Neural progenitor cell (in vitro differentiated cells): ENCODE measurements around the gene F5. TPM values are rescaled to one million over a fixed set of nuclear protein-coding genes. Genes with fewer than 3 reads are reported as not detected.
A peak's percentile ranks its signal among the peaks of the same experiment; 100 is the strongest.

Source experiments
- DNase-seq: peaks from one replicate; pipeline ENCODE4 v3.0.0-alpha.2; 2016; ENCODE audit warnings: low spot score
- H2AFZ ChIP-seq: fragments of 200-600 bp; sonication (generic); replicated peaks from 2 replicates; pipeline ENCODE4 v1.6.1; 2016; ENCODE audit warnings: antibody characterized with exemption
- H3F3A ChIP-seq: fragments of 200-600 bp; sonication (generic); 2 replicates; pipeline ENCODE4 v1.6.1; 2016; ENCODE audit warnings: antibody characterized with exemption, low read depth
- H3K27ac ChIP-seq: fragments of 200-600 bp; sonication (generic); 2 replicates; pipeline ENCODE4 v1.5.1; 2016; ENCODE audit warnings: mild to moderate bottlenecking
- H3K27me3 ChIP-seq: fragments of 200-600 bp; sonication (generic); 2 replicates; pipeline ENCODE4 v1.6.1; 2016; ENCODE audit warnings: mild to moderate bottlenecking, moderate library complexity
- H3K36me3 ChIP-seq: fragments of 200-600 bp; sonication (generic); 2 replicates; pipeline ENCODE4 v1.5.1; 2016
- H3K4me1 ChIP-seq: fragments of 200-600 bp; sonication (generic); 2 replicates; pipeline ENCODE4 v1.6.1; 2016; ENCODE audit warnings: mixed run types
- H3K4me2 ChIP-seq: fragments of 200-600 bp; sonication (generic); 2 replicates; pipeline ENCODE4 v1.6.1; 2016
- H3K4me3 ChIP-seq: fragments of 200-600 bp; sonication (generic); 2 replicates; pipeline ENCODE4 v1.5.1; 2016
- H3K79me2 ChIP-seq: fragments of 200-600 bp; sonication (generic); 2 replicates; pipeline ENCODE4 v1.6.1; 2016; ENCODE audit warnings: low read depth
- H3K9ac ChIP-seq: fragments of 200-600 bp; sonication (generic); 2 replicates; pipeline ENCODE4 v1.6.1; 2016
- H3K9me3 ChIP-seq: fragments of 200-600 bp; sonication (generic); 2 replicates; pipeline ENCODE4 v1.5.1; 2016; ENCODE audit warnings: low read depth
- H4K20me1 ChIP-seq: fragments of 200-600 bp; sonication (generic); 2 replicates; pipeline ENCODE4 v1.6.1; 2016; ENCODE audit warnings: low read depth
- H3K27ac Mint-ChIP-seq: 3 replicates; pipeline ENCODE4 v1.8.0; 2021; ENCODE audit warnings: mixed read lengths
- H3K27me3 Mint-ChIP-seq: 2 replicates; pipeline ENCODE4 v1.8.0; 2022; ENCODE audit warnings: low read depth, mild to moderate bottlenecking, inconsistent platforms, moderate library complexity, mixed read lengths; ENCODE audit not compliant: insufficient read depth
- H3K36me3 Mint-ChIP-seq: 3 replicates; pipeline ENCODE4 v1.8.0; 2021; ENCODE audit warnings: mixed read lengths
- H3K4me1 Mint-ChIP-seq: 3 replicates; pipeline ENCODE4 v1.8.0; 2021; ENCODE audit warnings: mixed read lengths
- H3K4me3 Mint-ChIP-seq: 3 replicates; pipeline ENCODE4 v1.8.0; 2021; ENCODE audit warnings: mild to moderate bottlenecking, moderate library complexity, mixed read lengths
- H3K9me3 Mint-ChIP-seq: 3 replicates; pipeline ENCODE4 v1.8.0; 2020; ENCODE audit warnings: mixed read lengths
- EZH2 ChIP-seq: fragments of 200-600 bp; sonication (generic); IDR thresholded peaks from 2 replicates; pipeline ENCODE4 v1.6.1; 2017; ENCODE audit warnings: antibody characterized with exemption, mild to moderate bottlenecking, moderate library complexity
- EZH2phosphoT487 ChIP-seq: fragments of 200-600 bp; sonication (generic); IDR thresholded peaks from 2 replicates; pipeline ENCODE4 v1.6.1; 2017; ENCODE audit warnings: antibody characterized with exemption
- total RNA-seq: library from RNA; depleted of rRNA; stranded (reverse); fragments of >200 nt; gene quantifications from 2 replicates; pipeline ENCODE4 v1.2.3, GENCODE V29; 2015; ENCODE audit warnings: low replicate concordance
- TF ChIP-seq, protein P1 (sequence below): fragments of 200-600 bp; sonication (generic); IDR thresholded peaks from 2 replicates; pipeline ENCODE4 v1.5.1; 2017; ENCODE audit warnings: antibody characterized with exemption, mild to moderate bottlenecking

Gene F5
- total RNA-seq, 1 donor from 2014 or later = not detected

DNA sequence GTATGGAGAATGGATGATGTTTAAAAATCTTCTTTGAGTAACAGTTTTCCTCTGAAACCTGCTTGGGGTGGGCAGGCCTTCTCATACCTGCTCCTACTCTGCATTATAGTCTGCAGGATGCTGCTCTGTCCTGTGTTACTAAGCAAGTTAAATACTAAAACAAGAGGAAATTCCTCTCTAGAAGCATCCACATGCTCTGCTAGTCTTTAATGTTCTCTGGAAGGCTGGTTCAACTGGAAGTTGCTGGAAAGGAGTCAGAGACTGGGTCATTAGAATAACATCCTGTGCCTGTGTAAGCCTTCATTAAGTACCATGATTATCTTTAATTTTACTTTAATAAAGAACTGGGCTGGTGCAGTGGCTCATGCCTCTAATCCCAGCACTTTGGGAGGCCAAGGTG is 37.8 kb upstream of the F5 start:
- peaks cover 6% of the 10 kb centered on the region for H3K27me3 Mint-ChIP-seq

GRCh38 chr1:169623132-169623926 is 37.0 kb upstream of the F5 start:
- H3K4me3 ChIP-seq = no peak overlapping the region
- H3K27ac ChIP-seq = no peak overlapping the region
- H2AFZ ChIP-seq = no peak overlapping the region
- H3K27me3 ChIP-seq = no peaks in the 10 kb centered on the region
- no peak overlapping the region for H3K27ac Mint-ChIP-seq
- H3K9ac ChIP-seq = no peak overlapping the region
- H3K36me3 Mint-ChIP-seq = no peaks in the 10 kb centered on the region
- peaks cover 5% of the 10 kb centered on the region for H3K4me1 Mint-ChIP-seq
- H3K9me3 Mint-ChIP-seq = no peaks in the 10 kb centered on the region
- H3K4me1 ChIP-seq = no peaks in the 10 kb centered on the region
- peaks cover 6% of the 10 kb centered on the region for H3K27me3 Mint-ChIP-seq
- H4K20me1 ChIP-seq = no peaks in the 10 kb centered on the region
- no peaks in the 10 kb centered on the region for H3K9me3 ChIP-seq
- no peak overlapping the region for H3K4me3 Mint-ChIP-seq
- TF ChIP-seq, protein P1, sequence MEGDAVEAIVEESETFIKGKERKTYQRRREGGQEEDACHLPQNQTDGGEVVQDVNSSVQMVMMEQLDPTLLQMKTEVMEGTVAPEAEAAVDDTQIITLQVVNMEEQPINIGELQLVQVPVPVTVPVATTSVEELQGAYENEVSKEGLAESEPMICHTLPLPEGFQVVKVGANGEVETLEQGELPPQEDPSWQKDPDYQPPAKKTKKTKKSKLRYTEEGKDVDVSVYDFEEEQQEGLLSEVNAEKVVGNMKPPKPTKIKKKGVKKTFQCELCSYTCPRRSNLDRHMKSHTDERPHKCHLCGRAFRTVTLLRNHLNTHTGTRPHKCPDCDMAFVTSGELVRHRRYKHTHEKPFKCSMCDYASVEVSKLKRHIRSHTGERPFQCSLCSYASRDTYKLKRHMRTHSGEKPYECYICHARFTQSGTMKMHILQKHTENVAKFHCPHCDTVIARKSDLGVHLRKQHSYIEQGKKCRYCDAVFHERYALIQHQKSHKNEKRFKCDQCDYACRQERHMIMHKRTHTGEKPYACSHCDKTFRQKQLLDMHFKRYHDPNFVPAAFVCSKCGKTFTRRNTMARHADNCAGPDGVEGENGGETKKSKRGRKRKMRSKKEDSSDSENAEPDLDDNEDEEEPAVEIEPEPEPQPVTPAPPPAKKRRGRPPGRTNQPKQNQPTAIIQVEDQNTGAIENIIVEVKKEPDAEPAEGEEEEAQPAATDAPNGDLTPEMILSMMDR = no peak
- TF ChIP-seq EZH2phosphoT487 = no peak
- no peak for TF ChIP-seq EZH2
- DNase-seq = no peak
- no peaks in the 10 kb centered on the region for H3K36me3 ChIP-seq
- no peaks in the 10 kb centered on the region for H3K79me2 ChIP-seq
- H3F3A ChIP-seq = no peaks in the 10 kb centered on the region
- H3K4me2 ChIP-seq = no peak overlapping the region

More for the DNA sequence above, 37.8 kb upstream of the F5 start:
- no peak overlapping the region for H2AFZ ChIP-seq
- no peaks in the 10 kb centered on the region for H3K9me3 ChIP-seq
- H3F3A ChIP-seq = no peaks in the 10 kb centered on the region
- Mint-ChIP-seq H3K9me3 (no peaks in the 10 kb centered on the region), H3K27ac (no peak overlapping the region), H3K36me3 (no peaks in the 10 kb centered on the region), H3K4me1 (peaks cover 5% of the 10 kb centered on the region), H3K4me3 (no peak overlapping the region)
- H3K27ac ChIP-seq = no peak overlapping the region
- no peaks in the 10 kb centered on the region for H3K79me2 ChIP-seq
- no peak overlapping the region for H3K4me3 ChIP-seq
- H3K9ac ChIP-seq = no peak overlapping the region
- no peaks in the 10 kb centered on the region for H3K27me3 ChIP-seq
- TF ChIP-seq EZH2 = no peak
- TF ChIP-seq, protein P1 = no peak
- TF ChIP-seq EZH2phosphoT487 = no peak
- H4K20me1 ChIP-seq = no peaks in the 10 kb centered on the region
- no peaks in the 10 kb centered on the region for H3K36me3 ChIP-seq
- H3K4me1 ChIP-seq = no peaks in the 10 kb centered on the region
- H3K4me2 ChIP-seq = no peak overlapping the region
- no peak for DNase-seq

- H3K36me3 Mint-ChIP-seq = no peaks in the 10 kb centered on the region
- H3K36me3 ChIP-seq = no peaks in the 10 kb centered on the region
- H3K4me1 ChIP-seq = no peaks in the 10 kb centered on the region
- H3K27ac ChIP-seq = no peak overlapping the region
- H3K27me3 Mint-ChIP-seq = peaks cover 6% of the 10 kb centered on the region
- H3K27ac Mint-ChIP-seq = no peak overlapping the region
- H3K9ac ChIP-seq = no peak overlapping the region
- peak overlapping the region; percentile 15 for H3K4me3 Mint-ChIP-seq
- H3K9me3 ChIP-seq = no peaks in the 10 kb centered on the region
- no peak overlapping the region for H3K4me3 ChIP-seq
- H3F3A ChIP-seq = no peaks in the 10 kb centered on the region
- no peaks in the 10 kb centered on the region for H3K79me2 ChIP-seq
- H3K27me3 ChIP-seq = no peaks in the 10 kb centered on the region
- no peak overlapping the region for H2AFZ ChIP-seq
- H3K4me1 Mint-ChIP-seq = peaks cover 5% of the 10 kb centered on the region
- TF ChIP-seq EZH2phosphoT487 (no peak), EZH2 (no peak)
- TF ChIP-seq, protein P1 = no peak
- H4K20me1 ChIP-seq = no peaks in the 10 kb centered on the region
- no peaks in the 10 kb centered on the region for H3K9me3 Mint-ChIP-seq
- no peak for DNase-seq
- H3K4me2 ChIP-seq = no peak overlapping the region
These were observed 34.3 kb upstream of the F5 start for GRCh38 chr1:169620565-169620964.
